Ureter (tissue), 1 donor: ENCODE measurements around the gene GCGR. TPM values are rescaled to one million over a fixed set of nuclear protein-coding genes. Genes with fewer than 3 reads are reported as not detected.

Experiments used
- DNase-seq: peaks from one replicate; pipeline ENCODE4 v3.0.0-alpha.2; 2020; ENCODE audit warnings: low spot score
- total RNA-seq: library from RNA; stranded (reverse); gene quantifications from one replicate; pipeline ENCODE4 v1.2.4, GENCODE V29; 2023
- donor health status: DM: yes; HTN: yes; CAD: no.

Gene GCGR
- total RNA-seq, 1 donor from 2014 or later: not detected

DNA sequence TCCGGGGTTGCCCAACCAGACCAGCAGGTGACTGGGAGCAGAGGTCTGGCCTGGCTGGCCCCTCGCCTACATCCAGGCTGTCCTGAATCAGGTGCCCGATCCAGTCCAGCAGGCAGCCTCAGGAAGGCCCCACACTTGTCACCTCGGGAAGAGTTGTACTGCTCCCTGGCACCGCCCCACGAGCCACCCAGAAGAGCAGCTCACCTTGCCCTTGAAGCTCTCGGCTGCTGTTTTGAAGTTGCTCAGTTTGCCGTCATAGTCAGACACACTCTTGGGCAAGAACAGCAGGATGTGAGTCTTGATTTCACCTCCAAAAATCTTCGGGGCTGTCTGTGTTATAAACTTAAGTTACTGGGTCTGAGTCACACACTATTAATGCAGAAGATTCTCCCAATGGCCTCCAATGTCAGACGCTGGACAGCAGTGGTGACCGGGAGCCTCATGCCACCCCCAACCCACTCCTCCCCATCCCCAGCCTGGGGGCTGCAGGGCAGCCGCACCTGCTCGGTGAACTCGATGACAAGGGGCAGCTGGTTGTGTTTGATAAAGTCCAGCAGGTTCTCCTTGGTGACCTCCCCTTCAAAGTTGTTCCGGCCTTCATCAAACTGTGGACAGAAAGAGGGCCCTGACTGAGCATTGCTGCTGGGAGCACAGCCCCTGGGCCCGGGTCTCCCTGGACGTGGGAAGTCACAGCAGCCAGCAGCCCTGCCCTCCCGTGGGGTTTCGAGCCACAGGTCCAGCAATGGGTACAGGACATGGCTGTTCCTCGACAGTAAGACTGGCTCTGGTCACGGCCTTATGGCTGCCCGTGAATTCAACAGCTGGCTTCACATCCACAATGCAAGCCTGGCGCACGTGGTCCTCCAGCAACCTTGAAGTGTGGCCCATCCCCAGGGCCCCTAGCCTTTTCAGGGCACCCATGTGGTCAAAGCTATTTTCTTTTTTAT lies 43.1 kb downstream of the GCGR start:
- no peak for DNase-seq

DNA sequence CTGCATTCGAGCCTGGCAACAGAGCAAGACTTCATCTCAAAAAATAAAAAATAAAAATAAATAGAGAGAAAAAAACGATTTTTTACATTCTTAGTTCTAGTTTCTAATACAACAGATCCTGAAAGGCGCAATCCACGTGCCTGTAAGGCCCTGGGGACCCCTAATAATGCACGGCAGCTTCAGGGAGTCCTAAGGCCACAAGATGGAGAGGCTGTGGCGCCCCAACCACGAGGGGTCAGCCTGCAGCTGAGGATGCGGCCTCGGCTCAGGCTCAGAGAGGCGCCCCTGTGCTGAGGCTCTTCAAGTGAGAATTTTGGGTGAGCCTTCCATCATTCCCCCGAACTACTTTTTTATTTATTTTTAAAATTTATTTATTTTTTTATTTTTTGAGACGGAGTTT lies 45.5 kb downstream of the GCGR start:
- no peak for DNase-seq

DNA sequence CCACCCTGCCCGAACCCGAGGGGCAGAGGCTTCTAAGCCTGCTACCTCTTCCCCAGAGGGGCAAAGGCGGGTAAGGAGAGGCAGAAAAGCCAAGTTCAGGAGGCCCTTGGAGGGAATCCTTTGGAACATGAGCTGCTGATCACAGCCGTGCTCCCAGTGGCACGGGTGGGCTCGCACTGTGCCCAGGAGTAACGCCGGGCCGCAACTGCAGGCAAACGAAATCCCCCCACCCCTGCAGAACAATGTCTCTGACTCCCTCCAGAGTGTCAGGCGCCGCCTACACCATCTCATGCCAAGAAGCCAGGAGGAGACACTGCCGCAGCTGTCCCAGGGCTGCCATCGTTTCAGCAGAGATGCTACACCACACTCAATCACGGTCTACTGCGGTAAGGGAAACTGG lies 47.5 kb downstream of the GCGR start:
- DNase-seq: no peak

DNA sequence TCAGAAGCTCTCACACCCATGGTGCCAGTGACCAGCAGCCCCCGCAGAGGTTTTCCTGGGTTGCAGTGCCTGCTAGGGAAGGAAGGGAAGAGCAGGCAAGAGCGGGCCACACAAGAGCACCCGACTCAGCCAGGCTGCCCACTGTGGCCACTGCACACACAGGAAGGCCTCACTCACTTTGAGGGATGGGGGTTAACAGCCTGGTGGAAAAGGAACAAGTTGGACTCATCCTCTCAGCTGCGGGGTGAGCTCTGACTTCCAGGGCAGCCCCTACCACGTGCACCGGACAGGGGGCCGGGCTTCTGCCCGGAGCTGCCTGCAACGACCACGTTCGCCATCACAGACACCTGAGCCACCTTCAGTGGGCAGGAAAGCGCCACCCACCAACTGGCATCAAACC lies 48.3 kb downstream of the GCGR start:
- DNase-seq: no peak

DNA sequence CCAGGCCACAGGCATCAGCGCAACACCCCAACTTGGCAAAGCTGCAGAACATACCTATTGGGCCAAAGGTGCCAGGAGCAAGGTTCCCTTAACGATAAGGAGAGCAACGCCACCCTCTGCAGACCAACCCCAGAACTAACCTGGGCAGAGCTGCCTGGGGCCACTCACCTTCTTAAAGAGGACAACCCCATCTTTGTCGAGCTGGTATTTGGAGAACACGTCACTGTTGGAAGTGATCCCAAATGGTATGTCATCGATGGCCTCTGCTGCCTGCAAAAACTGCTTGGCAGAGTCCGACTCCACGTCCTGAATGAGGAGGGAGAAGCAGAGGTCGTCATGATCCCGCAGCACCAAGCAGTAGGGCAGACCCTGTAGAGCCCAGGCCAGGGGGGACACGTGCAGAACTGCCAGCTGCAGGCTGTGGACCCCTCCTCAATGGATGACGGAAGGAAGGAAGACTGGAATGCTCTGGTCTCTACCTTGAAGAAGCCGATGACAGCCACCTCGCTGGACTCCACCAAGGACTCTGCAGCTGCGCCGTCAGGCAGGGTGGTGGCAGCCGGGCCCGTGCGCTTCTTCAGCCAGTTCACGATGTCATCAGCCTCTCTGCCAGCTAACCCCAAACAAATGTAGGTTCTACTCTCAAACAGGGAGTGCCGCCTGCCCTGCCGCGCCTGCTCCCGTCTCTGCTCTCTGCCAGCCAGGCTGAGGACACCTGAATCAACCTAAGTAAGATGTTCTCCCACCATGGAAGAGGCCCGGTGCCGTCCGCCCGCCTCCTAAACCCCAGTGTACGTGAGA lies 51.2 kb downstream of the GCGR start:
- no peak for DNase-seq

DNA sequence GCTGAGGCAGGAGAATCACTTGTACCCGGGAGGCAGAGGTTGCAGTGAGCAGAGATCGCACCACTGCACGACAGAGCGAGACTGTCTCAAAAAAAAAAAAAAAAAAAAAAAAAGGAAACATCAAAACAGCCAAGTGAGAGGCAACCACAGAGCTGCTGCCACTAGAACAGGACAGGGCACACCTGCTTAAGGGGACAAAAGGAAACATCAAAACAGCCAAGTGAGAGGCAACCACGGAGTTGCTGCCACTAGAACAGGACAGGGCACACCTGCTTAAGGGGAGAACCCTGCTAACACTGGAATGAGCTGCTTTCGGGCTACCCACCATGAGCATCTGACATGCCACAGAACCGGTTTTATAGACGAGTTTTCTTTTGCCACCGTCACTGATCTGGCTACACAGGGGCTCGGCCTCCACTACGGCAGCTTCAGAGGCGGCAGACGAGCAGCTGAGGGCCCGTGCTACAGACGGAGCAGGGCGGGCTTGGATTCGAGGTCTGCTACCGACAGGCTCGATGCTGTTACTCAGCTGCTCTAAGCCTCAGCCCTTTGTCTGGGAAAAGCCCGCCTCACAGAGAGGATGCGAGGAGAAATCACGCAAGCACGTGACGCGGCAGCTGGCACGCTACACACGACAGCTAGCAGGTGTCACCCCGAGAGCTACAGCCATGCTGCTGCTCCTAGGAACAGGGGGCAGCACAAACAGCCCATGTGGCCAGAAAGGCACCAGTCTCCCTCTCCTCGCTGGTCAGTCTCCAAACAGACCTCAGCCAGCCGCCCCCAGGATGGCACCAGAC lies 54.4 kb downstream of the GCGR start:
- DNase-seq: no peak

DNA sequence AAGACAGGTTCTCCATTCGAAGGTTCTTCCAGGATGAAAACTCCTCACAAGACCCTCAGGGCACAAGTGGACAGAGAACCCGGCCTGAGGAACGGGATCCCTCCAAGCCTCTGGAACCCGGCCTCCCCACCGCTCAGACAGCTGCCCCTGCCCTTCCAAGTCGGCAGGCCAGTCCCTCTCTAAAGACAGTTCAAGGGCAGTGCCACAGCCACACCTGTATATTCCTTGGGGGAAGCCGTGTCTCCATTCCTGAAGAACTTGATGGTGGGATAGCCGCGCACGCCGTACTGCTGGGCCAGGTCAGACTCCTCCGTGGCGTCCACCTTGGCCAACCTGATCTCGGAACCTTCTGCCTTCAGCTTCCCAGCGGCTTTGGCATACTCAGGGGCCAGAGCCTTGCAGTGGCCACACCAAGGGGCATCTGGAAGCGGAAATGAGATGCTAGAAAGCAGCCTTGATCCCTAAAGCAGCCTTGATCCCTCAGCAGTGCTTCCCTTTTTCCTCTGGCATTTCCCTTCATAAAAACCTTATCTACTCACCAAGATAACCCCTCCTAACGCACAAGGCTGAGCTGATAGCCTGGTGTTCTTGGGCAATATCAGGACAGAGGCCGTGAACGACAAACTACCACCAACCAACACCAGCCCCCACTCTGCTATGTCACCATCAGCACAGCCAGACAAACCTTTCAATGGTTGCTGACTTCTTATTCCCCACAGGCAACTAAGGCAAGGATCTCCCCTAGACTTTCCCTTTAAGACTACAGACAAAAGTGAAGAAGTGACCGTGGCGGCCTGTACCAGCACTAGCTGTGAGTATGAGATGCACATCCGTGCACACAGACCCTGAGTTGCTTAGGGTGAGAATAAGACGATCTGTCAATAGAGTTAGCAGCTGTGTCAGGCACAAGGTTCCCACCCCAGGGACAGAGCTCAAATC lies 55.3 kb downstream of the GCGR start:
- peak; percentile 49 for DNase-seq

DNA sequence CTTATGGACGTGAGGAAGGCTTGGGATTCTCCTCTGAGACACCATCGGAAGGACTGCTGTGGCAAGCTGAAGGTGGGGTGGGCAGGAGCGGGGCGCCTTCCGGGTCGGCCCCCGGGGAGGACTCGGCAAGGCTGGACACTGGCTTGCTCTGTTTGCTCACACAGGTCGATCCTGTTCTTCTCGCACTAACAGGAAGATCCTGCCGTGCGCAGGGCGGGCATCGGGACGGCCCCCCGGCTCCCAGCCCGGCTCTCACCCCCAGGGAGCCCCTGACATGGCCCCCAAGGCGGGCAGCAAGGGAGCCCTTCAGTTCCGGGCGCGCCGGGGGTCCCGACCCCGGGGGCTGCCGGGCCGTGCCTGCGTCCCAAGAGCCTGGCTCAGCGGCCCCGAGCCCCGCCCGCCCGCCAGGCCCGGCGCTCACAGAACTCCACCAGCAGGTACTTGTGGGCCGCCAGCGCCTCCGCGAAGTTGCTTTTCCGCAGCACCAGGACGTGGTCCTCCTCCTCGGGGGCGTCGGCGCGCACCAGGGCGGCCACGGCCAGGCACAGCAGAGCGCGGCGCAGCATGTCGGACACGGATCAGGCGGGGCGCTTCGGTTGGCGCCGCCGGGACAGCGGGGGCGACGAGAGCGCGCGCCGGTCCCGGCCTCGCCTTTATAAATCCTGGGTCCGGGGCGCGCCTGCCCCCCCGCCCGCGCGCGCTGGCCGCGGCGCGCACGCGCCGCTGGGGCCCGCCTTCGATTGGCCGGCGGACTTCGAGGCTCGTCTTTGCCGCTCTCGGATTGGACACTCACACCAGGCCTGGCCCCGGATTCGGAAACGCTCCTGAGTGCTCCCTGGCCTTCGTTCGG lies 56.2 kb downstream of the GCGR start, which contains the start of gene P4HB:
TSS of gene P4HB (minus strand) at position 630 of the 850 bp plus-strand sequence. CDS start at position 566, 64 bp downstream.
- DNase-seq: no peak

DNA sequence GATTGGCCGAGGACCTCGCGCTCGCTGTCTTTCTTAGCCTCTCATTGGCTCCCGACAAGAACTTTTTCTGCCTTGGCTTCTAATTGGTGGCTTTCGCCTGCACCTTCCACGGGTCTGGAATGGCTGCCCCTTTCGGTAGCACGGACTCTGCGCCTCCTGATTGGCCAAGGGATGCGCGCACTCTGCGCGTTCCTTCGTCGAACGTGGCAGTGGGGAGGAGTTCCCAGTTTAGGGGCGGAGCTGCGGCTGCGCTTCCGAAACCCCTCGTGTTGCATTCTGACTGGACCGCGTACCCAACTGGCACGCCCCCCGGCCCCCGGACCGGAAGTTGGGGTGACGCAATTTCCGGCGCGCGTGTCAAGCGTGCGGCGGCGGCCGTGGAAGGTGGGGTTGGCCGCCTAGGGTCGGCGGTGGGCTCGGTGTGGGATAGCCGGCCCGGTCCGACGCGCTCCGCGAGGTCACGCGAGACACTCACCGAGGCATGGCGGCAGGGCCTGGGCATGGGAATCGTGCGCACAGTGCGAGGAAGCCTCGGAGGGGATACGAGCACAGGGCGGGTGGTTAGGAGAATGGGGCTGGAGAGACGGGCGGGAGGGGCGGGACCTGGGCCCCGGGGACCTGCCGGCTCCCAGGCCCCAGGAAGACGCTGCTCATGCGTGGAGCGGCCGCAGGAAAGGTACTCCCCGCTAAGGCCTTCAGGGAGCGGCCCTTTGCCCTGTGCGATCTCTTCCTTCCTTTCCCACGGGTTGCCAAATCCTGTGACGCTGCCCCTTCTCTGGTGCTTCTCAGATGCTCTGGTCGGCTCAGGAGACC lies 57.0 kb downstream of the GCGR start:
- peak; percentile 100 for DNase-seq

DNA sequence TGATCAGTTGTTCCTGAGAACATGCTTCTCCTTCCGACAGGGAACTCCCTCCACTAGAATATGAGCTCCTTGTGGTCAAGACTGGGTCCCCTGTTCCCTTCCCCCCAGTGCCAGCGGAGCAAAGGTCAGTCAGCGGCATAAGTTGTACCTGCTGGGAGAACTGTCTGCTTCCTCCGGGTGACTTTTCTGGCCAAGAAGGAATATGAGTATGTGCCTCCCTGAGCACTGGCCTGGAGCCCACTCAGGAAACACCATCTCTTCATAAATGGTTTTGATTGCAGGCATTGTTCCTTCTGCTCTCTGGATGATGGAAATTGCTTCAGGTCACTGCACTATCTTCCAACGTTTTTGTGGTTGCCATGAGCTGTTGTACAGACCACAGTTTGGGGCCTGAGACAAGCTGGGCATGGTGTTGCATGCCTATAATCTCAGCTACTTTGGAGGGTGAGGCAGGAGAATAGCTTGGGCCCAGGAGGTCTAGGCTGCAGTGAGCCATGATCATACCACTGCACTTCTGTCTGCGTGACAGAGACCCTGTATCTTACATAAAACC lies 59.2 kb downstream of the GCGR start:
- no peak for DNase-seq

Other genes starting within 250 kb of the GCGR start
- 106 TPM for gene NPLOC4, start 167.0 kb upstream of the GCGR start, total RNA-seq
- gene TSPAN10, start 167.0 kb upstream of the GCGR start, total RNA-seq: 2.5 TPM
- gene PDE6G, start 147.6 kb upstream of the GCGR start, total RNA-seq: not detected
- 31.4 TPM for gene OXLD1, start 137.5 kb upstream of the GCGR start, total RNA-seq
- 19.2 TPM for gene CCDC137, start 137.4 kb upstream of the GCGR start, total RNA-seq
- 35.5 TPM for gene ARL16, start 120.4 kb upstream of the GCGR start, total RNA-seq
- gene HGS, start 120.1 kb upstream of the GCGR start, total RNA-seq: 101 TPM
- 59.8 TPM for gene MRPL12, start 100.8 kb upstream of the GCGR start, total RNA-seq
- 33.1 TPM for gene SLC25A10, start 91.9 kb upstream of the GCGR start, total RNA-seq
- gene MCRIP1, start 29.1 kb downstream of the GCGR start, total RNA-seq: 73.6 TPM
- not detected for gene PPP1R27, start 30.9 kb downstream of the GCGR start, total RNA-seq
- 665 TPM for gene P4HB, start 56.4 kb downstream of the GCGR start, total RNA-seq
- 498 TPM for gene ARHGDIA, start 67.2 kb downstream of the GCGR start, total RNA-seq
- 64.2 TPM for gene ALYREF, start 87.4 kb downstream of the GCGR start, total RNA-seq
- 70.3 TPM for gene ANAPC11, start 87.6 kb downstream of the GCGR start, total RNA-seq
- 0.29 TPM for gene NPB, start 98.1 kb downstream of the GCGR start, total RNA-seq
- 58.9 TPM for gene PCYT2, start 107.2 kb downstream of the GCGR start, total RNA-seq
- gene SIRT7, start 114.0 kb downstream of the GCGR start, total RNA-seq: 30.4 TPM
- gene MAFG, start 123.6 kb downstream of the GCGR start, total RNA-seq: 14.1 TPM
- gene PYCR1, start 133.2 kb downstream of the GCGR start, total RNA-seq: 63.9 TPM
- not detected for gene MYADML2, start 143.1 kb downstream of the GCGR start, total RNA-seq
- 4.0 TPM for gene NOTUM, start 157.0 kb downstream of the GCGR start, total RNA-seq
- 52.4 TPM for gene ASPSCR1, start 173.5 kb downstream of the GCGR start, total RNA-seq
- 58.5 TPM for gene CENPX, start 218.7 kb downstream of the GCGR start, total RNA-seq
- gene LRRC45, start 219.2 kb downstream of the GCGR start, total RNA-seq: 11.0 TPM
- 5.0 TPM for gene RAC3, start 227.5 kb downstream of the GCGR start, total RNA-seq
- 176 TPM for gene DCXR, start 233.5 kb downstream of the GCGR start, total RNA-seq
- 30.0 TPM for gene RFNG, start 247.7 kb downstream of the GCGR start, total RNA-seq
- 91.2 TPM for gene GPS1, start 247.7 kb downstream of the GCGR start, total RNA-seq